Daoy (cell line): Measurements from ENCODE around the gene SLC2A4RG. TPM values are rescaled to one million over a fixed set of nuclear protein-coding genes. Genes with fewer than 3 reads are reported as not detected.

ENCODE experiments used
- DNase-seq: peaks from one replicate; pipeline ENCODE4 v3.0.0-alpha.2; 2015; ENCODE audit warnings: low read depth
- total RNA-seq: library from RNA; depleted of rRNA; stranded (reverse); fragments of >200 nt; shearing (Covaris generic); gene quantifications from 2 replicates; pipeline ENCODE4 v1.2.3, GENCODE V29; 2014

Gene SLC2A4RG
- total RNA-seq, 1 experiment from 2014 or later, result 14.6 TPM

DNA sequence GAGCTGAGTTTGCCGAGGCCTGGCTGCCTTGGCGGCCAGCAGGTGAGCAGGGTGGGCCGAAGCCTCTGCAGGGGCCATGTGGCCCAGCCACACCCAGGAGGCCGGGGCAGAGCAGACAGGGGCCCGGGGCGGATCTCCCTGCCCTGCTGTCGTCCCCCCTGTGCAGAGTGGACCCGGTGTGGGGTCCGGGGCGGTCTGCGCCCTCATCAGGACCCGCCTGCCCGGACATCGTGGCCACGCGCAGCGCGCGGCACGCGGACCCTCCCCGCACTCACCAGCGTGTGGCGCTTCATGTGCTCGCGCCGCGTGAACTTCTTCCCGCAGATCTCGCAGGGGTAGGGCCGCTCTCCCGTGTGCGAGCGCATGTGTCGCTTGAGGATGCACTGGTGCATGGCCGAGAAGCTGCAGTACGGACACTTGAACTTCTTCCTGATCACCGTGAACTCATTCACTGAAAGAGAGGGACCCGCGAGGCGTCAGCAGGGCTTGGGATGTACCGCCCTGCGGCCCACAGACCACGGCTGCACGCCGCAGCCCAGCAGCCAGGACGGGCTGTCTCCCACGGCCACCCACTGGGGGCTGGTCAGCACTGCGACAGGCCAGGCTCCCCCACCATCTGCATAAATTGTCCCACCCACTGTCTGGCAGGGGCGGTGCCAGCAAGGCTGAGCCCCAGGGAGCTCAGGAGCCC lies 13.0 kb downstream of the SLC2A4RG start:
- no peak for DNase-seq

DNA sequence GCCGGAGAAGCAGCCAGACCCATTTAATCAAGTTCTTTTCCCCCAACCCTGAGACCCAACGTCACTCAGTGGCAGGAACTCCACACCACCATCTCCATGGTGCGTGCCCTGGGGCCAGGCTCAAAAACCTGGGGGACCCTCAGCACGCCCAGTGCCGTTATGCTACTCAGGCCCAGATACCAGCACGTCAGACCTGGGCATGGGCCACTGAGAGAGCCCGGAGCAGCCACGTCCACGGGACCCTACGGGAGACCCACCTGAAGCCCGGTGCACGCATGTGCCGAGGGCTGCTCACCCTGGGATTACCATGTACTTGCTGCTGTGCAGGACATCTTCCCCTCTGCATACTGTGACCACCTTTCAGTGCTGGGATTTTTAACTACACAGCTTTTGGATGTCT lies 13.8 kb downstream of the SLC2A4RG start:
- DNase-seq, result no peak

DNA sequence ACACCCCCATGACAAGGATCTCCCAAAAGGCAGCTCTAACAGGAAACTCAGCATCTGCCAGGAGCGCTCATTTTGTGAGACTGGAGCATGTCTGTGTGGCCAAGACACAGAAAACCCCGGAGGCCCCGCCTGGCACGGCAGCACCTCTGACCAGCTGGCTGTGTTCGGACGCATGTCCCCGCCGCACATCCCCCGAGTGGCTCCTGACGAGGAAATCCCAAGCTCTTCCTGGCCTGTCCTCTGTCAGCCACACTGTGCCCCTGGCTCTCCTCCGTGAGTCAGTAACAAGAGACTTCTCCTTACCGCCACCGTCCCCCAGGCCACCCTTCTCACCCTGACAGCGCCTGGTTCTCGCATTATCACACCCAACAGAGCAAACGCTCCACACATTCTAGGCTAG lies 14.4 kb downstream of the SLC2A4RG start:
- DNase-seq, result no peak

DNA sequence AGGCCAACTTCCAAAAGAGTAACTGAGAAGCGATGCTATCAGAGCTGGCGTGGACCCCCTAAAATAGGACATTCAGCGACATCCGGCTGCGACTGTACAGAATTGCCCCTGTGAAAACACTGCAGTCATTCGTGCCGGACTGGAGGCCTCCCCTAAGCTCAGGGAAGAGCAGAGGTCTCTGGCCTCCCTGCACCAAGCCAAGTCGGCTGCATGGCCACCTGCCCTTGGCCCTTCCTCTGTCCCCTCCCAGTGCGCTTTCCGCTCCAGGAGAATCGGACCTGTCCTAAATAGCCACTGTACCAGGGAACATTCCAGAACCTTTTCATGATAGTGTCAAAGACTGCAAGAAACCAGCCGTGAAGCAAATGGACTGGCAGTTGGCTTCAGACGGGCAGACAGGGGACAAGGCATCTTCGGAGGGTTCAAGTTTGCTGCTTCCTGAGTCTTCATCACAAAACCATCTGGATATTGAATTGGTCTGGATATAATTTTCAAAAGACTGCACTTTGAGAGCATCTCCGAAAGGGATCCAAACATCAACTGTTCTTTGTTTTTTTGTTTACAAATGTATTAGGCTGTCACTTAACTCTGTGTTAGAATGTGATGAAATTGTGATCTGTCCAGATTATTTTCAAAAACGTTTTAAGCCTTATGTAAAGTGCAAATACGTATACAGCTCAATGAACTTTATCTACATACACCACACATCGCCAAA lies 16.5 kb downstream of the SLC2A4RG start:
- no peak for DNase-seq

DNA sequence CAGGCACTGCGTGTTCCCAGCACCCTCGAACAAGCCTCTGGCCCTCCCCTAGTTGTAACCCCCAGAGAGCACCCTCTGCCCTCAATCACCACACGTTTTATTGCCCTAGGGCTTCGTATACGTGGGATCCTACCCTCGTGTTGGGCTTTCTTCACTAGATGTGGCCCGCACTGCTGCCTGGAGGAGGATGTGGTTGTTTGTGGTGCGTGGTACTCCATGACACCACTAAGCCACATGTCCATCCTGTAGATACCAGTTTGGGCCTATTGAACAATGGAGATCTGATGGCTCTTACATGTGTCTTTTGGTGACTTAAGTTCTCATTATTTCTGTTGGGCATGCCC lies 17.0 kb downstream of the SLC2A4RG start:
- no peak for DNase-seq

DNA sequence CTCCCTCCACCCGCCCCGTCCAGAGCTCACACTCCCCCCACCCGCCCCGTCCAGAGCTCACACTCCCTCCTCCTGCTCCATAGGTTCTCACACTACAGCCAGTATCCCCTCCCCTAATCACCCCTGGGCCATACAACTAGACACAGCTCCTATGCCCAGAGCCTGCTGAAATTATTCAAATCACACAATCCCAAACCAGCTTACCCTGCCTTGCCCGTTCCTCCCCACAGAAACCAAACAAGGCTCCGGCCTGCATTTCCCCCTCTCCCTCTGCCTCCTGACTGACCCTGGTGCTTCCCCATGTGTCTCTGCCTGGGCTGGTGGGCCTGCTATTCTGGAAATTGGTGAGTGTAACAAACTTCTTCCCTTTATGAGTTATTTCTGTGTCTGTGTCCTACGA lies 18.6 kb downstream of the SLC2A4RG start:
- DNase-seq, result no peak

DNA sequence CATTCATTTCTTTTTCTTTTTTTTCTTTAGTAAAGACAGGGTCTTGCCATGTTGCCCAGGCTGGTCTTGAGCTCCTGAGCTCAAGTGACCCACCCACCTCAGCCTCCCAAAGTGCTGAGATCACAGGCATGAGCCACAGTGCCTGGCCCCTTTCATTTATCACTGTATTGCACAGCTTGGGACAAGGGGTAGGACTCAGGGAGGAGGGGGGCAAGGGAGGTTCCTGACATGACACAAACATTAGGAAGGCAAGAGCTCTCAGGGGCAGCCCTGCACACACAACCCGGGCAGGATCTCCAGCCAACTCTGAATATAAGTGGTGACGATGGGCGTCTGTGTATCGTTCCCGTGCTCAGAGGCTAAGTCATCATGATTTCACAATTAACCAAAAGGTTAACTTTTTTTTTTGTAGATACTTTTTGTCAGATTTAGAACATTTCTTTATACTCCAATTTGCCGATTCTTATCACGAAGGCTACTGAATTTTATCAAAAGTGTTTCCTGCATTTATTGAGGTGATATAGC lies 19.9 kb downstream of the SLC2A4RG start:
- no peak for DNase-seq

DNA sequence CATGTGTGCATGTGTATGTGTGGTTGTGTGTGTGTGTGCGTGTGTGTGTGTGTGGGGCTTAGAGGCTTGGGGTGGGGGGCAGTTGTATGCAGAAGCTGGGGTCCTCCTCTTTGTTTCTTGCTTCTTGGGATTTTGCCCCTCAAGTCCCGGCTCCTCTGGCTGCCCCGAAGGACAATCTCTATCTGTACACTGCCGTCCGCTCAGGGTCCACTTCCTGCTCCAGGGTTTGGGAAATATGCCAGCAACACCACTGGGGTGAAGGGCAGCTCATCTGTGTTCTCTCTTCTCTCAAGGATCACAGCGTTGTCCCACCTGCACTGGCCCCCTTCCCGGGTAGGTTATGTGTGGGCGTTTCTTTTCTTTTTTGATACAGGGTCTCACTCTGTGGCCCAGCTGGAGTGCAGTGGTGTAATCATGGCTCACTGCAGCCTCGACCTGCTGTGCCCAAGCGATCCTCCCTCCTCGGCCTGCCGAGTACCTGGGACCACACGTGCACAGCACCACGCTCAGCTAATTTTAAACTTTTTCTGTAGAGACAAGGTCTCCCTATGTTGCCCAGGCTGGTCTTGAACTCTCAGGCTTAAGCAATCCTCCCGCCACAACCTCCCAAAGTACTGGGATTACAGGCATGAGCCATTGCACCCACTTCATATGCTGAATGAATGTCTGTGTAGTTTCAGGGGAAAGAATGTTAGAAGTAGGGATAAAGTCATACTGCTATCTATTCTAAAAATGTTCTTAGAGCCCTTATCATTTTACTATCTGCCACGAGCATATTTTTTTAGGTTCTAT lies 25.7 kb downstream of the SLC2A4RG start:
- no peak for DNase-seq

DNA sequence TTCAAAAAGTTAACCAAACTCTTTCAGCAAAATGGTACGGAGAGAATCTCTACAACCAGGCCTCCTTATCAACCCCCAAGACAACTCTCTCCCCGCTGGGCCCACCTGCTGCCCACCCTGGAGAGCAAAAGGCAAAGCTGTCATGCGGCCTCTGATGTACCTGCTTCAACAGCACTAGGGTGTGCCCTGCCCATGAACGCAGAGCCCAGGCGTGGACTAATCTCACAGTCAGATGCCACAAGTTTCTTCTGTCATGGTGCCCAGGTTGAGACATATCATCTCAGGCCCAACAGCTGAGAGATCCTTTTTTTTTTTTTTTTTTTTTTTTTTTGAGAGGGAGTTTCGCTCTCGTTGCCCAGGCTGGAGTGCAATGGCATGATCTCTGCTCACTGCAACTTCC lies 26.3 kb downstream of the SLC2A4RG start:
- DNase-seq, result no peak

DNA sequence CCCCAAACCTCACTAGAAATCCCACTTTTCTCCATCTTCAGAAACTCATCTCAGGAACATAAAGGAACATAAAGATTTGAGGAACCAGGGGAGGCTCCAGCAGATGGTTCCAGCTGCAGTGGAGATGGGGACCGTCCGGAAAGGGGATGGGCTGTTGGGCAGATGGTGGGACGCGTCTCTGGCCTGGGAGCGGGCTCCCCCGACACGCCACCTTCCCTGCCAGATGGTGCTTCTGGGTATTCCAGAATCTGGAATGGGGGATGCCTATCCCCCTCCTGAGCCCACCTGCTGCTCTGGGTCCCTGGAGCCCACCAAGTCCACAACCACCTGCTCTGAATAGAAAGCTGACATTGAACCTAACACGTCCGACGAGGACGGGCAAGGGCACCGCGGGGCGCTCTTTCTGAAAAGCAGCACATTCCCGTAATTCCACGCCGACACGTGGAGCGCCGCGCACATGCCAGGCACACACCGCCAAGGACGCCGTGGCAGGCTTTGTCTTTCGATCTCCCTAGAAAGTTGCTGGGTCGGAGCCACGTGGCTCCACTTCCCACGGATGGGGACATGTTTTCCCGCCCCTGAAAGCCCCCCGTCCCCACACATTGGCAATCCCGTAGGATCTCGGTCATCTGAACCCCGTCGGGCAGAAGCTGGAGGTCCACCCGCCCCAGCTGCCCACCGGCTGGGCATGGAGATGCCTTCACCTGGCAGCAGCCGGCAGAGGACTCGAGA lies 27.3 kb downstream of the SLC2A4RG start:
- DNase-seq, result no peak

DNA sequence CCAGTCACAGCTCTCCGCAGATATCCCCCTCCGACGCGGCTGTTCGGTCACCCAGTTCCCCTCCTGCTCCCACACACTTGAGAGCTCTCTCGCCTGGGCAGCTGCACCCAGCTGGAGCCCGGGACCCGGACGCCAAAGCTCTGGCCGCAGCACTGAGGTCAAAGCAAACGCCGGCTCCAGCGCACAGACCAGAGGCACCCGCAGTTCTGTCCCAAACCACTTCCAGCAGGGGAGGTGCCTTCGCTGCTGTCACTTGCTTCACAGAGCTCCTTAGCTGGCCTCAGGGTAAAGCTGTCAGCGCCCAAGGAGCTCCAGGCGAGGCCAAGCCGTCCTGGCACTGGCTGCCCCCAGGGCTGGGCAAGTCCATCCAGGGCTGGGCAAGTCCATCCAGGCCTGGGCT lies 27.9 kb downstream of the SLC2A4RG start:
- no peak for DNase-seq

DNA sequence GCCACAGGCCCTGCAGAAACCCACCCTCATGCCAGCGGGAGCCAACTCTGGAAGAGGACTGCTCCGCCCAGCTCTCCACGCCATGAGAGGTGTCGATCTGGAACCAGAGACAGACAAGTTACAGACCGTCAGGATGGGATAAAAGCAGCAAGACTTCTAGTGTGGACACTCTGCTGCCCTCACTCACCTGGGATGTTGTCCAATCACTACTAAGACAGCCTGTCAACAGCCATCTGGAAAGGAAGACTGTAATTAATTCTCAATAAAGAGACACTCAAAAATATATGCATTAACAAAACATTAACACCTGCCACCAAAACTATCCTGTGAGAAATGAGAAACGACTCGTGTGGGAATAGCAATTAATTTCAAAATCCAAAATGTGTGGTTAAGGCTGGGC lies 28.3 kb downstream of the SLC2A4RG start:
- DNase-seq, result no peak

DNA sequence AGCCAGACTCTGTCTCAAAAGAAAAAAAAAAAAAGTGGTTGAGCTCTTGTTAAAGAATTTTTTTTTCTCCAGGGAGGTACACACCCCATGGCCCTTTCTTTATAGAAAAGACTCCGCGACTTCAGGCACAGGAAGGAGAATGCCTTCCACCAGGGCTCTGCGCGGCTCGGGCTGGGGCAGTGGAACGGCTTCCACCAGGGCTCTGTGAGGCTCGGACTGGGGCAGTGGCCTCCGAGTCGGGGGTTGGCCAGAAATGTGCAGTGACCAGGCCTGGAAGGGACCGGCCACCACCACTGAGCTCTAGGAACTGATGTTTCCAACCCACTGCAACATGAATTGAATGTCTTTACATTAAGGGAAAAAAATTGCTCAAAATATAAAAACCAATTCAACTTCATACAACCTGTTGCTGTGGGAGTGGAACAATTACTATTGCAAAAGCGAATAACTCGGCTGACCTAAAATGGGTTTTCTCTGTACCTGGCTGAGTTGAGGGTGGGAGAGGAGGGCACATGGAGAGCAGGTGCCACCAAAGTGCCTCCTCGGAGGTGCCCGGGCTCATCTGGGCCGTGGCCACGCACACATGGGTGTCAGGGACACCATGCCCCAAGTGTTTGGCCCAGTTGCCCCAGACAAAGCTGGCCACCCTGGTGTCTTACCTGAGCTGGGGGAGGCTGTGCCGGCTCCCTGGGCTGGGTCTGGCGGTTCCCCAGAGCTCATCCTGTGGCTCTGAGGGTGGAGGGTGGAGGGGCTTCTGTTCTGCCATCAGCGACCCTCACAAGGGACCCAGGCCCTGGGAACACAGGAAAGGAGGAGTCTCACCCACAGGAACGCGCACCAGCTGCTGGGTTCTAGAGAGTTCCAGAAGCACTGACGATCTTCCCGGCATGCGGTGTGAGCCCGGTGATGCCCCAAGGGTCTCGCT lies 29.3 kb downstream of the SLC2A4RG start:
- no peak for DNase-seq

DNA sequence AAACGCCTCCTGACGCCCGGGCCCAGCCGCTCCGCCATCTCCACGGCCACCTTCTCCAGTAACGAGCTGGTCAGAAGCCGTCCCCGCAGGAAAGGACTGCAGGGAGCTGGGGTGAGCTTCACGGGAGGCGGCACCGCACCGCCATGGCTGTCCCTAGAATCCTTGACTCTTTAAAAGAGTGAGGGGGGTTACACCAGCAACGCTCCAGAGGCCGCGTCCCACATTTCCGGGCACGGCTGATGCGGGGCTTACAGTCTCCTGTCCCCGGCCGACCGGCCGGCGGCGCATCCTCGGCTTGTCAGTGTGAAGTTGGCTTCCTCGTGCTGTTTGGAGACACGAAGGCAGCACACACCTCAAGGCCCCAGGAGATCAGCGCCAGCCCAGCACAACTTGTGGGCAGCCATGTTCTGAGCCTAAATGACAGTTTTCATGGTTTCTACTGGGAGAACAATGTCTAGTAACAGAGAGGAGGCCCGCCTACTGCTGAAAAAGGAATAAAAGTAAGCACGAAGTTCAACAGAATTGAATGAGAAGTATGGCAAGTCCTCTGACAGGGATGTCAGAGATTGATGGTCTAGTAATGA lies 30.4 kb downstream of the SLC2A4RG start:
- no peak for DNase-seq

DNA sequence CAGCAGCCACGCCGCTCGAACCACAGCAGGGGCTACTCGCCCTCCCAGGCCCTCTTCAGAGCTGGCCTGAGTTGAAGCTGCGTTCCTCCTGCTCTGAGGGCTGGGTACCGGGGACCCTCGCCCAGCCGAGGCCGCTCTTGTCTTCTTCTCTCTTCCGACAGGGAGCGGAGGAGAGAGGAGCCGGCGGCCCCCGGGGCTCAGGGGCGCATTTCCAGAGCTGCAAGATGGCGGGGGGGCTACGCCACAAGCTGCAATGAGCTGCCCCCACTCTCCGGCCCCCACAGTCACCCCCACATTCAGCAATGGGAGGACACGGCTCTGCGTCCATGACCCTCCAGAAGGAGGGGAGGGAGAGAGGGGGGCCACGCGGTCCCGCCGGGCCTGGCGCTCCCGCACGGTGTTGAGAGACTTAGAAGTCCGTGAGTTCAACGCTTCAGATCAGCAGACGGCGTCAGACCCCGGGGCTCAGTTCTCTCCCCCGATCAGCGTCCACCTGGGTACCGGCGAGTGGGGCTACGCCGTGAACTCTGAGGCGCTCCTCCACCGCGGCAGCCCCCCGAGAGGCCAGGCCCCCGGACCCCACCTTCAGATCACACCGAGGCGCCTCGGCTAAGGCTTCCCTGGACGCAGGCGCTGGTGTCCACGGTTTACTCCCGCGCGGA lies 31.6 kb downstream of the SLC2A4RG start:
- DNase-seq, result no peak

DNA sequence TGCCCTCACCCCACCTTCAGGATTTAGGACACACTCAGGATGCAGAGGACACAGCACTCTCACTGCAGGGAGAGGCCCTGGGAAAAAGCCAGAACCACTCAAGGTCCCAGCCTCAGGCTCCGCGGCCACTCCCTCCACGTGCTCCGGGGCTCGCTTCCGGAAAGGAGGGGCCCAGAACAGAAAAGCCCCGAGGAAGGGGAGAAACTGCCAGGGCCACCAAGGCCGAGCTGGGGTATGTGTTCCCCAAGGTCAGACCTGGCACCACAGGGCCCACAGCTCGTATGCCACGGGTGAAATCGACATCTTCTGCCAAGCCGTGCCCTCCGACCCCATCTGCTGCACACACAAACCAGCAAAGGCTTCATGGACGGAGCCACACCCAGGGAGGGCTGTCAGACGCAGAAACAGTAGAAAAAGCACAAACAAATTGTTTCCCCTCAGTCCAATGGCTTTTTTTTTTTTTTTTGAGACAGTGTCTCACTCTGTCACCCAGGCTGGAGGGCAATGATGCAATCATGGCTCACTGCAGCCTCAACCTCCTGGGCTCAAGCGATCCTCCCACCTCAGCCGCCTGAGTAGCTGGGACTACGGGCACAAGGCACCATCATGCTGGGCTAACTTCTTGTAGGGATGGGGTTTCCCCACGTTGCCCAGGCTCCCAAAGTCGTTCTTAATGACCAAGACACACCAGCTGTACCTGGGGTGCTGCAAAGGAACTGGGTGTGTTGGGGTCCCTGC lies 33.4 kb downstream of the SLC2A4RG start:
- no peak for DNase-seq

DNA sequence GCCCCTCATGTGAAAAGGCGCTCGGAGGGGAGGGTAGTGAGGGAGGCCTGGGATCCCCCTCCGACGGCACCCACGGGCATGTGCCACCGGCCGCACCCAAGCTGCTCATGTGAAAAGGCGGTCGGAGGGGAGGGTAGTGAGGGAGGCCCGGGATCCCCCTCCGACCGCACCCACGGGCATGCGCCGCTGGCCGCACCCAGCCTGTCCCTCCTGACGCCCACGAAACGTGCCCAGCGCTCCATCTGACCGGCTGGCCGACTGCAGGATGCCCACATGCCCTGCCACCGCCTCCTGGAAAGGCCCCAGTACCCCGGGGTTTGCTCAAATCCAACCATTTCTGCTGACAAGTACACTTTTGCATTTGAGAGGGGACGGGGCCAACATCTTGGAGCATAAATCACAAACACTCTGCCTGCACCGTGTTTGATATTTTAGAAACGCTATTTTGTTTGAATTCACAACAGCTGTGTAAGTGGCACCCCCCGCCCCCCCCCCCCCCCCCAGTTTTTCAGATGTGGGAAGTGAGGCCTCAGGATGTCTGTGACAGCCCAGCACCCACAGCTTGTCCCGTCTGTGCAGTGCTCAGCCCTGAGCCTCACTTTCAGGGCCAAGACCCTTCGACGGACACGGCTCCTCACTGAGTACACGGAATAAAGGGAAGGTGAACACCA lies 34.1 kb downstream of the SLC2A4RG start:
- no peak for DNase-seq

DNA sequence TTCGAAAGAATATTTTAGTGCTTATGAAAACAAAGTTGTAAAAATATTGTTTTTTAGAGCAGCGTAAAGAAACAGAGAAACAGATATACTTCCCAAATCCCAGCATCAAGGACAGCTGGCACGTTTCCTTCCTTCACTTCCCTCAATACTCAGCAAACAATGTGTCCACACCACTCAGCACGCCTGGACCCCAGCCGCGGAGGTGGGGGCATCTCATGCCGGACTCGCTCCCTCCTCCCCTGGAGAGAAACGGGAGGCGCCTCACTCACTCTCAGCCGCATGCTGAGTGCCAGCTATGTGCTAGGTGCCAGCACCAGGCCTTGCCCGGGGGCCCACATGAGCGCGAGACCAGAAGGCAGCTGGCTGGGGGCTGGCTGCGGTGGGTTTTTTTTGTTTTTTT lies 34.7 kb downstream of the SLC2A4RG start:
- no peak for DNase-seq
